MM.1S (cell line): Measurements from ENCODE around the gene DNAJC21.
"Not testable (repeated sequence)": the region's sequence is repeated elsewhere in the genome, so short reads cannot be mapped to it uniquely, and the experiment has no call there.

Experiments
- DNase-seq: peaks from one replicate; pipeline ENCODE4 v3.0.0-alpha.2; 2015
- H2AFZ ChIP-seq: fragments of 300-600 bp; sonication (generic); 2 replicates; pipeline ENCODE4 v1.6.0; 2016; ENCODE audit warnings: antibody characterized with exemption, low read length
- H3F3A ChIP-seq: fragments of 300-600 bp; sonication (generic); 2 replicates; pipeline ENCODE4 v1.6.1; 2016; ENCODE audit warnings: mild to moderate bottlenecking, antibody characterized with exemption, low read length, moderate library complexity, mixed read lengths; ENCODE audit not compliant: insufficient read depth
- H3K27ac ChIP-seq: fragments of 300-600 bp; sonication (generic); 2 replicates; pipeline ENCODE4 v1.5.1; 2016; ENCODE audit warnings: mild to moderate bottlenecking, low read length
- H3K27me3 ChIP-seq: fragments of 300-600 bp; sonication (generic); replicated peaks from 2 replicates; pipeline ENCODE4 v1.6.0; 2016; ENCODE audit warnings: low read length; ENCODE audit not compliant: insufficient read depth
- H3K36me3 ChIP-seq: fragments of 300-600 bp; sonication (generic); replicated peaks from 2 replicates; pipeline ENCODE4 v1.6.1; 2016; ENCODE audit warnings: mild to moderate bottlenecking, low read length, mixed read lengths; ENCODE audit not compliant: insufficient read depth
- H3K4me1 ChIP-seq: fragments of 300-600 bp; sonication (generic); 2 replicates; pipeline ENCODE4 v1.6.1; 2016; ENCODE audit warnings: low read length, mixed read lengths
- H3K4me2 ChIP-seq: fragments of 300-600 bp; sonication (generic); 2 replicates; pipeline ENCODE4 v1.6.0; 2016; ENCODE audit warnings: low read depth, low read length
- H3K4me3 ChIP-seq: fragments of 300-600 bp; sonication (generic); 2 replicates; pipeline ENCODE4 v1.5.1; 2016; ENCODE audit warnings: low read length, mixed read lengths
- H3K79me2 ChIP-seq: fragments of 300-600 bp; sonication (generic); 2 replicates; pipeline ENCODE4 v1.6.1; 2016; ENCODE audit warnings: mixed run types, low read length, mixed read lengths
- H3K9ac ChIP-seq: fragments of 300-600 bp; sonication (generic); 2 replicates; pipeline ENCODE4 v1.6.1; 2016; ENCODE audit warnings: low read length, mixed read lengths
- H3K9me2 ChIP-seq: fragments of 300-600 bp; sonication (generic); replicated peaks from 2 replicates; pipeline ENCODE4 v1.6.1; 2016; ENCODE audit warnings: mild to moderate bottlenecking, low read length, mixed read lengths; ENCODE audit not compliant: insufficient read depth
- H3K9me3 ChIP-seq: fragments of 300-600 bp; sonication (generic); replicated peaks from 2 replicates; pipeline ENCODE4 v1.6.1; 2016; ENCODE audit warnings: mild to moderate bottlenecking, low read length, mixed read lengths; ENCODE audit not compliant: insufficient read depth
- H4K20me1 ChIP-seq: fragments of 300-600 bp; sonication (generic); 2 replicates; pipeline ENCODE4 v1.6.1; 2016; ENCODE audit warnings: mild to moderate bottlenecking, low read length, moderate library complexity, mixed read lengths; ENCODE audit not compliant: insufficient read depth
- CTCF ChIP-seq: fragments of 300-600 bp; sonication (generic); IDR thresholded peaks from 2 replicates; pipeline ENCODE4 v1.5.1; 2016; ENCODE audit warnings: antibody characterized with exemption, low read length, mixed read lengths
- EZH2 ChIP-seq: fragments of 300-600 bp; sonication (generic); optimal IDR thresholded peaks from 2 replicates; pipeline ENCODE3; 2017; ENCODE audit warnings: low read depth, mild to moderate bottlenecking, antibody characterized with exemption, low read length, mixed read lengths
- EZH2phosphoT487 ChIP-seq: fragments of 300-600 bp; sonication (generic); IDR thresholded peaks from 2 replicates; pipeline ENCODE4 v1.6.1; 2018; ENCODE audit warnings: antibody characterized with exemption, low read length

The DNAJC21 gene

GRCh38 chr5:34970552-34970951 is 41.2 kb downstream of the DNAJC21 start:
- Histone ChIP-seq H3K27ac (no peak overlapping the region), H2AFZ (no peak overlapping the region), H3F3A (no peaks in the 10 kb centered on the region), H3K4me2 (no peak overlapping the region), H3K4me1 (no peaks in the 10 kb centered on the region), H3K27me3 (no peaks in the 10 kb centered on the region), H3K9me2 (no peaks in the 10 kb centered on the region), H3K36me3 (no peaks in the 10 kb centered on the region), H3K4me3 (no peak overlapping the region), H3K9me3 (no peaks in the 10 kb centered on the region), H4K20me1 (no peaks in the 10 kb centered on the region), H3K79me2 (no peaks in the 10 kb centered on the region), H3K9ac (no peak overlapping the region)
- TF ChIP-seq EZH2 (no peak), EZH2phosphoT487 (no peak), CTCF (no peak)
- DNase-seq, result no peak

- not testable (repeated sequence) for H2AFZ ChIP-seq, H4K20me1 ChIP-seq, H3K27me3 ChIP-seq, H3K9ac ChIP-seq, H3K36me3 ChIP-seq, H3K9me2 ChIP-seq, H3K4me2 ChIP-seq, H3K4me1 ChIP-seq, H3K27ac ChIP-seq, DNase-seq, H3K4me3 ChIP-seq, H3K9me3 ChIP-seq, H3F3A ChIP-seq, H3K79me2 ChIP-seq
Observed at GRCh38 chr5:34971655-34972054, 42.3 kb downstream of the DNAJC21 start.

- no peaks in the 10 kb centered on the region for H3K27me3 ChIP-seq
- no peaks in the 10 kb centered on the region for H3F3A ChIP-seq
- H3K9me3 ChIP-seq, result no peaks in the 10 kb centered on the region
- H3K9me2 ChIP-seq, result no peaks in the 10 kb centered on the region
- no peak for TF ChIP-seq CTCF
- TF ChIP-seq EZH2, result no peak
- TF ChIP-seq EZH2phosphoT487, result no peak
- H3K36me3 ChIP-seq, result no peaks in the 10 kb centered on the region
- no peak overlapping the region for H3K9ac ChIP-seq
- no peaks in the 10 kb centered on the region for H3K79me2 ChIP-seq
- no peaks in the 10 kb centered on the region for H4K20me1 ChIP-seq
- H3K4me1 ChIP-seq, result no peaks in the 10 kb centered on the region
- H3K4me2 ChIP-seq, result no peak overlapping the region
- DNase-seq, result no peak
- no peak overlapping the region for H2AFZ ChIP-seq
- H3K4me3 ChIP-seq, result no peak overlapping the region
- H3K27ac ChIP-seq, result no peak overlapping the region
Observed at GRCh38 chr5:34976347-34976746, 47.0 kb downstream of the DNAJC21 start.

- Histone ChIP-seq H3K9me2 (no peaks in the 10 kb centered on the region), H3K79me2 (no peaks in the 10 kb centered on the region), H3K4me2 (no peak overlapping the region), H3K27ac (no peak overlapping the region), H3K4me3 (no peak overlapping the region), H4K20me1 (no peaks in the 10 kb centered on the region), H3F3A (no peaks in the 10 kb centered on the region), H3K9ac (no peak overlapping the region), H3K9me3 (no peaks in the 10 kb centered on the region), H3K4me1 (no peaks in the 10 kb centered on the region), H2AFZ (no peak overlapping the region), H3K27me3 (no peaks in the 10 kb centered on the region), H3K36me3 (no peaks in the 10 kb centered on the region)
- DNase-seq, result no peak
- TF ChIP-seq EZH2phosphoT487 (no peak), EZH2 (no peak), CTCF (no peak)
Observed at GRCh38 chr5:34977934-34978613, 48.7 kb downstream of the DNAJC21 start.
